ENCODE measurements around the gene GATC. TPM values are rescaled to one million over a fixed set of nuclear protein-coding genes. Genes with fewer than 3 reads are reported as not detected.

The GATC gene
- polyA plus RNA-seq, 1 experiment = 14.8 TPM

- no peaks in the 10 kb centered on the region for H3K27me3 ChIP-seq (ENCODE audit: control insufficient read depth, insufficient read depth, low read length)
- no peak for DNase-seq (ENCODE audit: low read depth)
- ChIA-PET POLR2A (interaction anchor here (0.6 kb wide), 1 partner anchor 159 kb away, joined by 3 read pairs; no protein-coding TSS in a partner anchor), CTCF (interaction anchor here (0.6 to 3.7 kb wide), 3 partner anchors 15 to 36 kb away, joined by 3 to 13 read pairs (median 6); partner anchors contain the start of gene SRSF9)
- no peak for TF ChIP-seq CTCF (IDR thresholded peaks at IDR 0.05; ENCODE audit: insufficient read depth, low read depth, low read length)
- no peak overlapping the region for H3K4me3 ChIP-seq (ENCODE audit: low read depth, low read length)
- peaks cover 4% of the 10 kb centered on the region for H3K36me3 ChIP-seq (ENCODE audit: control insufficient read depth, insufficient read depth, low read length)
These were observed 44.1 kb downstream of the GATC start for GRCh38 chr12:120490325-120490724.

GRCh38 chr12:120490833-120491512, 44.7 kb downstream of the GATC start:
- H3K36me3 ChIP-seq (ENCODE audit: control insufficient read depth, insufficient read depth, low read length) = peaks cover 4% of the 10 kb centered on the region
- ChIA-PET CTCF (interaction anchor here (0.6 to 3.7 kb wide), 3 partner anchors 22 to 37 kb away, joined by 3 to 13 read pairs (median 3); partner anchors contain the start of gene SRSF9), POLR2A (interaction anchor here (0.6 kb wide), 1 partner anchor 158 kb away, joined by 3 read pairs; no protein-coding TSS in a partner anchor)
- H3K27me3 ChIP-seq (ENCODE audit: control insufficient read depth, insufficient read depth, low read length) = no peaks in the 10 kb centered on the region
- no peak overlapping the region for H3K4me3 ChIP-seq (ENCODE audit: low read depth, low read length)
- no peak for TF ChIP-seq CTCF (IDR thresholded peaks at IDR 0.05; ENCODE audit: insufficient read depth, low read depth, low read length)
- no peak for DNase-seq (ENCODE audit: low read depth)

GRCh38 chr12:120495186-120495730, 49.0 kb downstream of the GATC start:
- Histone ChIP-seq H3K4me3 (ENCODE audit: low read depth, low read length) (peak overlapping the region; percentile 99), H3K36me3 (ENCODE audit: control insufficient read depth, insufficient read depth, low read length) (peaks cover 8% of the 10 kb centered on the region), H3K27me3 (ENCODE audit: control insufficient read depth, insufficient read depth, low read length) (no peaks in the 10 kb centered on the region)
- ChIA-PET CTCF (interaction anchor here (1.0 to 1.5 kb wide), 5 partner anchors 14 to 159 kb away, joined by 3 to 4 read pairs (median 3); no protein-coding TSS in a partner anchor), POLR2A (no interaction called here)
- no peak for TF ChIP-seq CTCF (IDR thresholded peaks at IDR 0.05; ENCODE audit: insufficient read depth, low read depth, low read length)
- no peak for DNase-seq (ENCODE audit: low read depth)

GRCh38 chr12:120495731-120496412, 49.6 kb downstream of the GATC start, which contains the start of gene DYNLL1:
TSS of gene DYNLL1 (plus strand) at chr12:120496113. CDS start at chr12:120496422, 309 bp downstream.
- ChIA-PET CTCF (interaction anchor here (0.6 to 1.9 kb wide), 4 partner anchors 13 to 160 kb away, joined by 3 to 10 read pairs (median 4); partner anchors contain the start of gene SRSF9), POLR2A (interaction anchor here (0.6 to 0.7 kb wide), 2 partner anchors 51 to 124 kb away, joined by 4 to 6 read pairs; no protein-coding TSS in a partner anchor)
- DNase-seq (ENCODE audit: low read depth) = peak; percentile 64
- no peak for TF ChIP-seq CTCF (IDR thresholded peaks at IDR 0.05; ENCODE audit: insufficient read depth, low read depth, low read length)
- no peaks in the 10 kb centered on the region for H3K27me3 ChIP-seq (ENCODE audit: control insufficient read depth, insufficient read depth, low read length)
- peaks cover 8% of the 10 kb centered on the region for H3K36me3 ChIP-seq (ENCODE audit: control insufficient read depth, insufficient read depth, low read length)
- H3K4me3 ChIP-seq (ENCODE audit: low read depth, low read length) = peak within 1 kb of the TSS; percentile 99
